IMR-90 (cell line): ENCODE data around the gene HRH3. TPM values are rescaled to one million over a fixed set of nuclear protein-coding genes. Genes with fewer than 3 reads are reported as not detected.

Experiments
- ATAC-seq: fragments of 200-7000 bp; cut with Tn5 transposase; 2 replicates; pipeline ENCODE4 v1.9.1; 2020; ENCODE audit warnings: low read depth, mild to moderate bottlenecking, moderate library complexity
- BruUV-seq: library from RNA; stranded (reverse); fragments of 400-500 nt; replicated peaks from 2 replicates; lab custom pipeline; 2021; lab: Mats Ljungman, UMichigan
- CTCF ChIA-PET: fragments of 300-600 bp; formaldehyde crosslinking; extraction: SDS; loops from one replicate; lab custom pipeline; 2021; ENCODE audit warnings: antibody characterized with exemption; lab: Yijun Ruan, JAX
- POLR2A ChIA-PET: fragments of 300-600 bp; sonication (Branson Sonifier 250); formaldehyde crosslinking; loops from one replicate; lab custom pipeline; 2022; ENCODE audit warnings: antibody characterized with exemption; ENCODE audit not compliant: unreplicated experiment; lab: Charles Lee
- DNase-seq: peaks from one replicate; pipeline ENCODE4 v3.0.0; 2013
- H2AFZ ChIP-seq: replicated peaks from 2 replicates; pipeline ENCODE3; 2013; ENCODE audit warnings: low read length, mild to moderate bottlenecking; ENCODE audit not compliant: poor library complexity
- H2AK5ac ChIP-seq: 2 replicates; pipeline ENCODE4 v1.6.1; 2013; ENCODE audit warnings: low read depth, low read length, inconsistent platforms
- H2AK9ac ChIP-seq: replicated peaks from 2 replicates; pipeline ENCODE3; 2013; ENCODE audit warnings: mild to moderate bottlenecking, low read depth, low read length, moderate library complexity; ENCODE audit not compliant: poor library complexity
- H2BK120ac ChIP-seq: 2 replicates; pipeline ENCODE4 v1.6.1; 2013; ENCODE audit warnings: low read depth, low read length, inconsistent platforms
- H2BK15ac ChIP-seq: 3 replicates; pipeline ENCODE4 v1.6.1; 2013; ENCODE audit warnings: low read depth, low read length, inconsistent platforms
- H2BK20ac ChIP-seq: 2 replicates; pipeline ENCODE4 v1.6.1; 2013; ENCODE audit warnings: low read depth, mild to moderate bottlenecking, inconsistent platforms, low read length, moderate library complexity
- H2BK5ac ChIP-seq: 2 replicates; pipeline ENCODE4 v1.6.1; 2013; ENCODE audit warnings: mild to moderate bottlenecking, low read depth, low read length, inconsistent platforms; ENCODE audit not compliant: poor library complexity, severe bottlenecking
- H3K14ac ChIP-seq: replicated peaks from 2 replicates; pipeline ENCODE4 v1.6.1; 2013; ENCODE audit warnings: low read depth, low read length, inconsistent platforms
- H3K18ac ChIP-seq: 2 replicates; pipeline ENCODE4 v1.6.1; 2013; ENCODE audit warnings: low read depth, low read length, control low read depth
- H3K23ac ChIP-seq: 2 replicates; pipeline ENCODE4 v1.6.1; 2013; ENCODE audit warnings: low read depth, low read length, inconsistent platforms
- H3K27ac ChIP-seq: 2 replicates; pipeline ENCODE4 v1.5.1; 2013; ENCODE audit warnings: mild to moderate bottlenecking, control low read depth, low read length; ENCODE audit not compliant: insufficient read depth
- H3K27me3 ChIP-seq: 2 replicates; pipeline ENCODE4 v1.6.1; 2013; ENCODE audit warnings: low read length; ENCODE audit not compliant: control insufficient read depth, insufficient read depth
- H3K36me3 ChIP-seq: 2 replicates; pipeline ENCODE4 v1.6.1; 2013; ENCODE audit warnings: low read length, mixed read lengths; ENCODE audit not compliant: control insufficient read depth, insufficient read depth
- H3K4ac ChIP-seq: 2 replicates; pipeline ENCODE4 v1.6.1; 2013; ENCODE audit warnings: low read depth, low read length, inconsistent platforms
- H3K4me1 ChIP-seq: 2 replicates; pipeline ENCODE4 v1.6.1; 2013; ENCODE audit warnings: low read length, mixed read lengths; ENCODE audit not compliant: control insufficient read depth, insufficient read depth
- H3K4me2 ChIP-seq: 2 replicates; pipeline ENCODE4 v1.6.1; 2013; ENCODE audit warnings: low read depth, mild to moderate bottlenecking, control low read depth, low read length, moderate library complexity
- H3K4me3 ChIP-seq: 2 replicates; pipeline ENCODE4 v1.5.1; 2013; ENCODE audit warnings: low read depth, mild to moderate bottlenecking, control low read depth, low read length, moderate library complexity; ENCODE audit not compliant: insufficient read depth
- H3K56ac ChIP-seq: 2 replicates; pipeline ENCODE4 v1.6.1; 2013; ENCODE audit warnings: low read length, inconsistent platforms; ENCODE audit not compliant: insufficient read depth; ENCODE audit errors: extremely low read depth
- H3K79me1 ChIP-seq, 2 experiments: 2 replicates each; pipeline ENCODE4 v1.6.1; 2013; ENCODE audit warnings: low read length in 2 of 2, inconsistent platforms in 1 of 2, low read depth in 1 of 2
- H3K9ac ChIP-seq: 2 replicates; pipeline ENCODE4 v1.6.1; 2013; ENCODE audit warnings: low read depth, low read length, control low read depth
- H3K9me1 ChIP-seq: 2 replicates; pipeline ENCODE4 v1.6.1; 2013; ENCODE audit warnings: low read length, inconsistent platforms; ENCODE audit not compliant: insufficient read depth
- H3K9me3 ChIP-seq: 2 replicates; pipeline ENCODE4 v1.6.1; 2013; ENCODE audit warnings: low read length; ENCODE audit not compliant: control insufficient read depth, insufficient read depth
- H4K20me1 ChIP-seq: 2 replicates; pipeline ENCODE4 v1.6.1; 2013; ENCODE audit warnings: low read length, inconsistent platforms; ENCODE audit not compliant: insufficient read depth
- H4K5ac ChIP-seq: 2 replicates; pipeline ENCODE4 v1.6.1; 2013; ENCODE audit warnings: mild to moderate bottlenecking, low read depth, low read length, control low read depth
- H4K8ac ChIP-seq, 2 experiments: 2 replicates each; pipeline ENCODE4 v1.6.1; 2013; ENCODE audit warnings: low read depth in 2 of 2, low read length in 2 of 2, control low read depth in 1 of 2, inconsistent platforms in 1 of 2
- H4K91ac ChIP-seq: 2 replicates; pipeline ENCODE4 v1.6.1; 2013; ENCODE audit warnings: low read depth, low read length, inconsistent platforms; ENCODE audit not compliant: insufficient read depth
- BHLHE40 ChIP-seq: fragments of 150-350 bp; IDR thresholded peaks from 2 replicates; pipeline ENCODE4 v1.6.1; 2016; ENCODE audit warnings: mild to moderate bottlenecking, low read depth, low read length
- CHD1 ChIP-seq: IDR thresholded peaks from 2 replicates; pipeline ENCODE4 v1.6.1; 2012; ENCODE audit warnings: low read depth, low read length, improper control_type of control experiment
- ELK1 ChIP-seq: fragments of 150-350 bp; IDR thresholded peaks from 2 replicates; pipeline ENCODE4 v1.6.1; 2016; ENCODE audit warnings: low read depth, mild to moderate bottlenecking, low read length, moderate library complexity, borderline replicate concordance
- FOS ChIP-seq: fragments of 150-350 bp; IDR thresholded peaks from 2 replicates; pipeline ENCODE4 v1.6.1; 2016; ENCODE audit warnings: low read depth, low read length
- MXI1 ChIP-seq: IDR thresholded peaks from 2 replicates; pipeline ENCODE4 v1.6.1; 2012; ENCODE audit warnings: low read depth, mild to moderate bottlenecking, low read length, moderate library complexity, borderline replicate concordance
- POLR2A ChIP-seq: IDR thresholded peaks from 2 replicates; pipeline ENCODE4 v1.6.1; 2012; ENCODE audit warnings: mild to moderate bottlenecking, low read depth, low read length
- RAD21 ChIP-seq: IDR thresholded peaks from 2 replicates; pipeline ENCODE4 v1.6.1; 2012; ENCODE audit warnings: low read length, improper control_type of control experiment
- WGBS, 2 experiments: methylation state at CpG; one replicate each; pipeline versions ENCODE4 v1.1.5 to v1.1.7; 2013; ENCODE audit warnings: missing lambda C conversion rate in 2 of 2; ENCODE audit not compliant: insufficient read length in 1 of 2; ENCODE audit errors: extremely low coverage in 2 of 2; 5-methylcytosine and 5-hydroxymethylcytosine counted together
- dilution Hi-C: fragments of 300-500 bp; cut with HindIII; formaldehyde crosslinking; loops from one replicate; pipeline ENCODE4 v1.14.3; 2018; ENCODE audit warnings: low sequenced_read_pairs; ENCODE audit not compliant: unreplicated experiment
- in situ Hi-C: fragments of 300-500 bp; cut with MboI; formaldehyde crosslinking; loops from 3 replicates; pipeline ENCODE4 v1.14.3; 2019; ENCODE audit warnings: low sequenced_read_pairs, inconsistent platforms, mixed read lengths
- intact Hi-C: fragments of 100-400 bp; cut with micrococcal nuclease; formaldehyde crosslinking; loops from 2 replicates; pipeline ENCODE4 v1.10.0; 2022
- polyA plus RNA-seq, 3 experiments: library from polyadenylated mRNA; depleted of rRNA; stranded (reverse); fragments of >200 nt; gene quantifications; 2 replicates each; pipeline ENCODE4 v1.2.3, GENCODE V29; 2012; ENCODE audit warnings: low replicate concordance in 1 of 3
- total RNA-seq: library from RNA; depleted of rRNA; stranded (reverse); fragments of >200 nt; gene quantifications from 2 replicates; pipeline ENCODE4 v1.2.3, GENCODE V29; 2012
- TF ChIP-seq, protein P1 (sequence below): fragments of 150-350 bp; IDR thresholded peaks from 2 replicates; pipeline ENCODE4 v1.6.1; 2017; ENCODE audit warnings: mild to moderate bottlenecking, antibody characterized with exemption, low read length, low read depth

Gene HRH3
- total and polyA plus RNA-seq, 2 of the 4 experiments (the other 2 are of a cell fraction): not detected

GRCh38 chr20:62254021-62254724 is 34.1 kb upstream of the HRH3 start (continued):
- TF ChIP-seq ELK1 (no peak), CHD1 (no peak), POLR2A (no peak)

GRCh38 chr20:62253398-62253797 is 33.3 kb upstream of the HRH3 start:
- DNase-seq (no peak), ATAC-seq (no peak)
- no peak overlapping the region for H2AK5ac ChIP-seq
- H3K79me1 ChIP-seq: peaks cover 28 to 76% of the 10 kb centered on the region in 2 experiments
- no peak overlapping the region for H3K23ac ChIP-seq
- no peak overlapping the region for H2BK5ac ChIP-seq
- peaks cover 16% of the 10 kb centered on the region for H3K9me1 ChIP-seq
- H2AK9ac ChIP-seq: no peak overlapping the region
- peaks cover 17% of the 10 kb centered on the region for H3K36me3 ChIP-seq
- no peak overlapping the region for H2BK15ac ChIP-seq
- 84% methylated on average over 2 of the region's 6 CpGs; no CpG with 5 or more reads in 1 of the 2 experiments for WGBS, 2 experiments
- intact Hi-C loops: loop anchor here (10.0 kb wide), 1 partner anchor 69 kb away; the partner anchor contains the start of gene MTG2
- H3K9ac ChIP-seq: no peak overlapping the region
- H3K14ac ChIP-seq: no peak overlapping the region
- H3K4me1 ChIP-seq: peaks cover 3% of the 10 kb centered on the region; the same call in 1 of the 2 replicates
- no peak overlapping the region for H4K5ac ChIP-seq
- dilution Hi-C loops: no loop called here
- H3K18ac ChIP-seq: no peak overlapping the region
- H4K91ac ChIP-seq: no peak overlapping the region
- H3K4ac ChIP-seq: no peak overlapping the region
- H3K4me2 ChIP-seq: no peak overlapping the region
- no TSS peak for BruUV-seq
- no peak for TF ChIP-seq MXI1
- no peak for TF ChIP-seq FOS
- no peak for TF ChIP-seq POLR2A
- no peak for TF ChIP-seq RAD21
- TF ChIP-seq BHLHE40: no peak
- TF ChIP-seq, protein P1, sequence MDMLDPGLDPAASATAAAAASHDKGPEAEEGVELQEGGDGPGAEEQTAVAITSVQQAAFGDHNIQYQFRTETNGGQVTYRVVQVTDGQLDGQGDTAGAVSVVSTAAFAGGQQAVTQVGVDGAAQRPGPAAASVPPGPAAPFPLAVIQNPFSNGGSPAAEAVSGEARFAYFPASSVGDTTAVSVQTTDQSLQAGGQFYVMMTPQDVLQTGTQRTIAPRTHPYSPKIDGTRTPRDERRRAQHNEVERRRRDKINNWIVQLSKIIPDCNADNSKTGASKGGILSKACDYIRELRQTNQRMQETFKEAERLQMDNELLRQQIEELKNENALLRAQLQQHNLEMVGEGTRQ: no peak
- no peak for TF ChIP-seq CHD1
- H2AFZ ChIP-seq: no peak overlapping the region
- H4K20me1 ChIP-seq: peaks cover 87% of the 10 kb centered on the region
- ChIA-PET POLR2A (no interaction called here), CTCF (no interaction called here)
- no peak overlapping the region for H4K8ac ChIP-seq
- no peak overlapping the region for H2BK20ac ChIP-seq
- no peaks in the 10 kb centered on the region for H3K9me3 ChIP-seq
- no peak overlapping the region for H2BK120ac ChIP-seq
- in situ Hi-C loops: no loop called here
- H3K56ac ChIP-seq: no peak overlapping the region
- no peak overlapping the region for H3K27ac ChIP-seq
- H3K27me3 ChIP-seq: no peaks in the 10 kb centered on the region
- H3K4me3 ChIP-seq: no peak overlapping the region
